HepG2 (cell line): ENCODE measurements around the gene SERPIND1. TPM values are rescaled to one million over a fixed set of nuclear protein-coding genes. Genes with fewer than 3 reads are reported as not detected.

ENCODE experiments used
- ATAD3A ChIP-seq: sonication (generic); formaldehyde crosslinking; IDR thresholded peaks from 2 replicates; pipeline ENCODE4 v1.4.0; 2020; ENCODE audit warnings: missing genetic modification reagents
- CBFB ChIP-seq: sonication (generic); formaldehyde crosslinking; IDR thresholded peaks from 2 replicates; pipeline ENCODE4 v1.4.0; 2020; ENCODE audit warnings: missing genetic modification reagents
- CEBPG ChIP-seq: IDR thresholded peaks from 2 replicates; pipeline ENCODE4 v1.6.1; 2016
- ELK4 ChIP-seq: sonication (generic); formaldehyde crosslinking; IDR thresholded peaks from 2 replicates; pipeline ENCODE4 v1.9.0; 2021; ENCODE audit warnings: missing genetic modification reagents, borderline replicate concordance
- FLYWCH1 ChIP-seq: sonication (generic); formaldehyde crosslinking; IDR thresholded peaks from 2 replicates; pipeline ENCODE4 v1.8.1; 2023; ENCODE audit warnings: mild to moderate bottlenecking, missing genetic modification reagents
- GLI4 ChIP-seq: sonication (generic); formaldehyde crosslinking; IDR thresholded peaks from 2 replicates; pipeline ENCODE4 v1.5.1; 2020; ENCODE audit warnings: missing genetic modification reagents, mild to moderate bottlenecking, moderate library complexity, borderline replicate concordance
- GPN1 ChIP-seq: sonication (generic); formaldehyde crosslinking; IDR thresholded peaks from 2 replicates; pipeline ENCODE4 v1.5.1; 2020; ENCODE audit warnings: missing genetic modification reagents, borderline replicate concordance
- GTF2F1 ChIP-seq: fragments of 150-350 bp; IDR thresholded peaks from 2 replicates; pipeline ENCODE4 v1.6.1; 2014; ENCODE audit warnings: low read length
- JUNB ChIP-seq: sonication (generic); formaldehyde crosslinking; IDR thresholded peaks from 2 replicates; pipeline ENCODE4 v1.8.0; 2022; ENCODE audit warnings: missing genetic modification reagents, mild to moderate bottlenecking, borderline replicate concordance
- MIER2 ChIP-seq: IDR thresholded peaks from 2 replicates; pipeline ENCODE4 v1.6.1; 2016; ENCODE audit warnings: missing biosample characterization, missing genetic modification reagents
- SKI ChIP-seq: fragments of 450-650 bp; IDR thresholded peaks from one replicate; pipeline ENCODE4 v1.6.1; 2018; ENCODE audit warnings: mild to moderate bottlenecking; ENCODE audit not compliant: partially characterized antibody
- SMYD3 ChIP-seq: sonication (generic); formaldehyde crosslinking; IDR thresholded peaks from 2 replicates; pipeline ENCODE4 v1.8.1; 2023; ENCODE audit warnings: mild to moderate bottlenecking, missing genetic modification reagents
- STAG1 ChIP-seq: sonication (generic); formaldehyde crosslinking; IDR thresholded peaks from 2 replicates; pipeline ENCODE4 v1.4.0; 2020; ENCODE audit warnings: missing genetic modification reagents
- TBP ChIP-seq: sonication (generic); formaldehyde crosslinking; IDR thresholded peaks from 2 replicates; pipeline ENCODE4 v1.5.0; 2020; ENCODE audit warnings: missing genetic modification reagents
- TCF12 ChIP-seq, 2 experiments: fragments of 450-650 bp in 1 of 2; sonication (generic) in 1 of 2; formaldehyde crosslinking in 1 of 2; IDR thresholded peaks; 2 replicates each; pipeline versions ENCODE4 v1.6.1 to v1.8.0; 2017 to 2022; ENCODE audit warnings: antibody characterized with exemption in 1 of 2, mild to moderate bottlenecking in 1 of 2, missing genetic modification reagents in 1 of 2, moderate library complexity in 1 of 2
- THAP7 ChIP-seq: sonication (generic); formaldehyde crosslinking; IDR thresholded peaks from 2 replicates; pipeline ENCODE4 v1.8.1; 2023; ENCODE audit warnings: mild to moderate bottlenecking, missing genetic modification reagents
- ZBTB3 ChIP-seq: sonication (generic); formaldehyde crosslinking; IDR thresholded peaks from 2 replicates; pipeline ENCODE4 v1.4.0; 2020; ENCODE audit warnings: low read depth, mild to moderate bottlenecking, moderate library complexity, missing genetic modification reagents, borderline replicate concordance
- ZBTB44 ChIP-seq: sonication (generic); formaldehyde crosslinking; IDR thresholded peaks from 2 replicates; pipeline ENCODE4 v1.4.0; 2020; ENCODE audit warnings: missing genetic modification reagents
- ZEB1 ChIP-seq: IDR thresholded peaks from 2 replicates; pipeline ENCODE4 v1.6.1; 2012; ENCODE audit warnings: mild to moderate bottlenecking, low read depth, inconsistent platforms; ENCODE audit not compliant: insufficient replicate concordance
- ZFP37 ChIP-seq: sonication (generic); formaldehyde crosslinking; IDR thresholded peaks from 2 replicates; pipeline ENCODE4 v1.4.0; 2020; ENCODE audit warnings: missing genetic modification reagents, borderline replicate concordance
- ZKSCAN1 ChIP-seq: fragments of 150-350 bp; IDR thresholded peaks from 2 replicates; pipeline ENCODE4 v1.6.1; 2014; ENCODE audit warnings: low read length
- ZNF292 ChIP-seq: sonication (generic); formaldehyde crosslinking; IDR thresholded peaks from 2 replicates; pipeline ENCODE4 v1.8.1; 2022; ENCODE audit warnings: mild to moderate bottlenecking, low read depth, missing genetic modification reagents, borderline replicate concordance
- ZNF331 ChIP-seq: sonication (generic); formaldehyde crosslinking; IDR thresholded peaks from 2 replicates; pipeline ENCODE4 v1.4.0; 2020; ENCODE audit warnings: missing genetic modification reagents
- ZNF747 ChIP-seq: sonication (generic); formaldehyde crosslinking; IDR thresholded peaks from 2 replicates; pipeline ENCODE4 v1.8.1; 2023; ENCODE audit warnings: missing genetic modification reagents, mild to moderate bottlenecking, borderline replicate concordance
- polyA plus RNA-seq, 8 experiments: library from polyadenylated mRNA; depleted of rRNA in 3 of 8; stranded (reverse) in 7 of 8; unstranded in 1 of 8; fragments of >200 nt; fragmentation: Illumina TruSeq in 4 of 8; extraction: Trizol in 4 of 8; gene quantifications; 2 replicates each; pipeline versions ENCODE4 v1.2.1 to v1.2.3, GENCODE V29; 2011 to 2016; ENCODE audit warnings: low read depth in 4 of 8, missing spikeins in 1 of 8, mixed read lengths in 1 of 8; ENCODE audit not compliant: insufficient read depth in 1 of 8
- total RNA-seq, 5 experiments: library from RNA; depleted of rRNA; stranded (reverse); fragments of >200 nt; fragmentation: Illumina TruSeq; extraction: Trizol; gene quantifications; 2 replicates each; pipeline ENCODE4 v1.2.3, GENCODE V29; 2016; ENCODE audit warnings: low read depth in 1 of 5
- TF ChIP-seq, protein P1 (sequence below): sonication (generic); formaldehyde crosslinking; IDR thresholded peaks from 2 replicates; pipeline ENCODE4 v1.8.0; 2022; ENCODE audit warnings: missing genetic modification reagents, mild to moderate bottlenecking, inconsistent platforms, borderline replicate concordance

The SERPIND1 gene
- total and polyA plus RNA-seq, 2 of the 13 experiments (the other 11 are each of a cell fraction or from before 2014, with no cell fraction given) = 111 to 350 TPM

DNA sequence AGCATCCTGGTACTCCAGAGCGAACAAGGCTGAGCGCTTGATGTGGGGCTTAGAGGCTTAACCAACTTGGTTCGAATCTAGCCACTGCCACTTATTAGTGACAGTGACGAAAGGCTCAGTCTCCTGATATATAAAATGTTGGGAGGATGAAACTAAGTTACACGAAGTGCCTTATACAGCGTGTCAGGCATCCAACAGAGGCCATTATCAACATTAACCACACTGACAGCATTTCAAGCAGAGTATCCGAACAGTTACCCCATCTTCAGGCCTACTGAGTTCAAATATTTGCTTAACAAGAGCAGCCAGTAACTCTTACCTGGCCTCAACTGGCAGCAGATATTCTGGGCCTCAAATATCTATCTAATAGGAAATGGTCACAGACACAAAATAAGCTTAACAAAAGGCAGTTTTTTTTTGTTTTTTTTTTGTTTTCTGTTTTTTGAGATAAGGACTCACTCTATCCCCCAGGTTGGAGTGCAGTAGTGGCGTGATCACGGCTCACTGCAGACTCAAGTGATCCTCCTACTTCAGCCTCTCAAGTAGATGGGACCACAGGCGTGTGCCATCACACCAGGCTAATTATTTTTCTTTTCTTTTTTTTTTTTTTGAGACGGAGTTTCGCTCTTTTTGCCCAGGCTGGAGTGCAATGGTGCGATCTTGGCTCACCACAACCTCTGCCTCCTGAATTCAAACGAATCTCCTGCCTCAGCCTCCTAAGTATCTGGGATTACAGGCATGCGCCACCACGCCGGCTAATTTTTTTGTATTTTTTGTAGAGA lies 2.9 kb downstream of the SERPIND1 start (continued):
- peak; percentile 65 for TF ChIP-seq CEBPG (CRISPR knock-in tag)
- TF ChIP-seq CBFB (CRISPR knock-in tag) = 0 out of 2 replicates have a peak, but pooled peaks have one; percentile 42
- TF ChIP-seq JUNB (CRISPR knock-in tag) = no peak
- no peak for TF ChIP-seq ZBTB3 (CRISPR knock-in tag)
- no peak for TF ChIP-seq ZFP37 (CRISPR knock-in tag)
- no peak for TF ChIP-seq ZNF747 (CRISPR knock-in tag)
- no peak for TF ChIP-seq GTF2F1
- no peak for TF ChIP-seq SKI
- no peak for TF ChIP-seq THAP7
- no peak for TF ChIP-seq TCF12 (IDR thresholded peaks at IDR 0.05)
- TF ChIP-seq TCF12 (CRISPR knock-in tag; IDR thresholded peaks at IDR 0.05) = no peak; the same call in 1 of the 2 replicates
- TF ChIP-seq ZNF331 = no peak; the same call in 1 of the 2 replicates
- TF ChIP-seq GPN1 = no peak
- TF ChIP-seq MIER2 (CRISPR knock-in tag) = no peak
- 0 out of 2 replicates have a peak, but pooled peaks have one; percentile 39 for TF ChIP-seq TBP (CRISPR knock-in tag)
- TF ChIP-seq ZKSCAN1 = no peak
- TF ChIP-seq, protein P1, sequence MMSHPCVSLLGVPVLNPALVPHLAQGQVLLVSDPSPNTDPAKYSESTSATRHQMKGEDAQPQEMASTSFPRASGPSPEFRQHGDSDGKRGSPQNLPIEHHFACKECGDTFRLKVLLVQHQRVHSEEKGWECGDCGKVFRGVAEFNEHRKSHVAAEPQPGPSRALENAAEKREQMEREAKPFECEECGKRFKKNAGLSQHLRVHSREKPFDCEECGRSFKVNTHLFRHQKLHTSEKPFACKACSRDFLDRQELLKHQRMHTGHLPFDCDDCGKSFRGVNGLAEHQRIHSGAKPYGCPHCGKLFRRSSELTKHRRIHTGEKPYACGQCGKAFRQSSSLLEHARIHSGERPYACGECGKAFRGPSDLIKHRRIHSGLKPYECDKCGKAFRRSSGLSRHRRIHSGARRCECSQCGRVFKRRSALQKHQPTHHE (CRISPR knock-in tag) = no peak; the same call in 1 of the 2 replicates
- peak; percentile 56 for TF ChIP-seq ZEB1
- 0 out of 2 replicates have a peak, but pooled peaks have one; percentile 21 for TF ChIP-seq FLYWCH1
- 0 out of 2 replicates have a peak, but pooled peaks have one; percentile 6 for TF ChIP-seq STAG1 (CRISPR knock-in tag)
- TF ChIP-seq SMYD3 (CRISPR knock-in tag) = no peak
- TF ChIP-seq ZNF292 (CRISPR knock-in tag) = peak; percentile 28; the same call in 1 of the 2 replicates
- no peak for TF ChIP-seq ELK4 (CRISPR knock-in tag)
- no peak for TF ChIP-seq GLI4 (CRISPR knock-in tag)
- TF ChIP-seq ATAD3A (CRISPR knock-in tag) = no peak
- no peak for TF ChIP-seq ZBTB44 (CRISPR knock-in tag)
